Esophagus squamous epithelium (tissue), 5 donors: Measurements from ENCODE around the gene RNF10. TPM values are rescaled to one million over a fixed set of nuclear protein-coding genes. Genes with fewer than 3 reads are reported as not detected.

Experiments used
- DNase-seq: peaks from one replicate; lab custom pipeline; 2025; lab: John Stamatoyannopoulos, UW
- H3K27ac ChIP-seq, 4 donors: fragments of 200-600 bp; sonication (generic); one replicate each; pipeline ENCODE4 v1.5.1; 2016 to 2019; ENCODE audit warnings: mild to moderate bottlenecking in 1 of 4
- H3K27me3 ChIP-seq, 4 donors: fragments of 200-600 bp; sonication (generic); 1 replicate in 3 of 4; 2 replicates in 1 of 4; pipeline versions ENCODE4 v1.5.1 to v1.6.0; 2017 to 2021; ENCODE audit warnings: antibody characterized with exemption in 1 of 4
- H3K36me3 ChIP-seq, 3 donors: fragments of 200-600 bp; sonication (generic); one replicate each; pipeline ENCODE4 v1.5.1; 2016 to 2019
- H3K4me1 ChIP-seq, 3 donors: fragments of 200-600 bp; sonication (generic); one replicate each; pipeline ENCODE4 v1.5.1; 2017 to 2019
- H3K4me3 ChIP-seq, 4 donors: fragments of 200-600 bp; sonication (generic); 1 replicate in 3 of 4; 2 replicates in 1 of 4; pipeline ENCODE4 v1.5.1; 2016 to 2019; ENCODE audit warnings: mild to moderate bottlenecking in 2 of 4, moderate library complexity in 1 of 4
- H3K9me3 ChIP-seq, 3 donors: fragments of 200-600 bp; sonication (generic); one replicate each; pipeline ENCODE4 v1.5.1; 2016 to 2019
- CTCF ChIP-seq, 6 experiments: fragments of 450-650 bp in 4 of 6; fragments of 200-600 bp in 2 of 6; sonication (generic) in 2 of 6; IDR thresholded peaks; one replicate each; pipeline ENCODE4 v1.5.1; 2016 to 2019; ENCODE audit warnings: antibody characterized with exemption in 6 of 6, mild to moderate bottlenecking in 4 of 6, moderate library complexity in 4 of 6
- POLR2A ChIP-seq, 4 donors: fragments of 450-650 bp; IDR thresholded peaks; one replicate each; pipeline ENCODE4 v1.6.1; 2017; ENCODE audit warnings: antibody characterized with exemption in 4 of 4, mild to moderate bottlenecking in 4 of 4, moderate library complexity in 3 of 4
- WGBS, 2 donors: methylation state at CpG; one replicate each; pipeline ENCODE4 v1.1.5; 2018; 5-methylcytosine and 5-hydroxymethylcytosine counted together
- intact Hi-C: fragments of 100-400 bp; cut with DNase I; formaldehyde crosslinking; loops from one replicate; pipeline ENCODE4 v1.15.0; 2022
- total RNA-seq, 4 donors: library from RNA; depleted of rRNA; stranded (reverse); fragments of >200 nt; gene quantifications; one replicate each; pipeline ENCODE4 v1.1.0, GENCODE V29; 2016
- donor health status: DM: yes; HTN: yes; CAD: no.

Gene RNF10
- total RNA-seq, 4 donors from 2014 or later: 93.9 to 163 (median 120) TPM

- intact Hi-C loops: no loop called here
- H3K4me1 ChIP-seq: peaks cover 0 to 18% (median 7%) of the 10 kb centered on the region in 3 donors
- H3K9me3 ChIP-seq: no peaks in the 10 kb centered on the region
- no peak overlapping the region for H3K27ac ChIP-seq
- H3K4me3 ChIP-seq: no peak overlapping the region
- DNase-seq: no peak
- H3K36me3 ChIP-seq: peaks cover 0 to 18% (median 5%) of the 10 kb centered on the region in 3 donors
- H3K27me3 ChIP-seq: no peaks in the 10 kb centered on the region
- 93 to 94% methylated on average over 4 to 5 of the region's 5 CpGs for WGBS, 2 donors
- TF ChIP-seq POLR2A (IDR thresholded peaks at IDR 0.05): no peak
- no peak for TF ChIP-seq CTCF (IDR thresholded peaks at IDR 0.05)
These were observed 43.8 kb upstream of the RNF10 start for GRCh38 chr12:120490325-120490724.

- Histone ChIP-seq H3K4me3 (no peak overlapping the region), H3K27me3 (no peaks in the 10 kb centered on the region), H3K4me1 (peaks cover 0 to 20% (median 7%) of the 10 kb centered on the region in 3 donors), H3K36me3 (peaks cover 0 to 18% (median 5%) of the 10 kb centered on the region in 3 donors), H3K27ac (no peak overlapping the region), H3K9me3 (no peaks in the 10 kb centered on the region)
- no peak for TF ChIP-seq CTCF (IDR thresholded peaks at IDR 0.05)
- no peak for TF ChIP-seq POLR2A (IDR thresholded peaks at IDR 0.05)
- intact Hi-C loops: no loop called here
- no peak for DNase-seq
- 86 to 100% methylated on average over 1 to 2 of the region's 2 CpGs for WGBS, 2 donors
These were observed 43.2 kb upstream of the RNF10 start for GRCh38 chr12:120490833-120491512.

GRCh38 chr12:120495186-120495730 is 38.9 kb upstream of the RNF10 start:
- no peaks in the 10 kb centered on the region for H3K9me3 ChIP-seq
- DNase-seq: no peak
- peaks cover 8 to 36% (median 22%) of the 10 kb centered on the region in 3 donors for H3K4me1 ChIP-seq
- intact Hi-C loops: no loop called here
- H3K36me3 ChIP-seq: peaks cover 5 to 43% (median 10%) of the 10 kb centered on the region in 3 donors
- H3K27ac ChIP-seq: peak overlapping the region; percentile 89 to 95 (median 94)
- H3K4me3 ChIP-seq: peak overlapping the region; percentile 82 to 99 (median 90)
- H3K27me3 ChIP-seq: no peaks in the 10 kb centered on the region
- TF ChIP-seq POLR2A (IDR thresholded peaks at IDR 0.05) (no peak), CTCF (IDR thresholded peaks at IDR 0.05) (no peak)
- WGBS, 2 donors: 9 to 21% methylated on average over 7 to 13 of the region's 17 CpGs

DNA sequence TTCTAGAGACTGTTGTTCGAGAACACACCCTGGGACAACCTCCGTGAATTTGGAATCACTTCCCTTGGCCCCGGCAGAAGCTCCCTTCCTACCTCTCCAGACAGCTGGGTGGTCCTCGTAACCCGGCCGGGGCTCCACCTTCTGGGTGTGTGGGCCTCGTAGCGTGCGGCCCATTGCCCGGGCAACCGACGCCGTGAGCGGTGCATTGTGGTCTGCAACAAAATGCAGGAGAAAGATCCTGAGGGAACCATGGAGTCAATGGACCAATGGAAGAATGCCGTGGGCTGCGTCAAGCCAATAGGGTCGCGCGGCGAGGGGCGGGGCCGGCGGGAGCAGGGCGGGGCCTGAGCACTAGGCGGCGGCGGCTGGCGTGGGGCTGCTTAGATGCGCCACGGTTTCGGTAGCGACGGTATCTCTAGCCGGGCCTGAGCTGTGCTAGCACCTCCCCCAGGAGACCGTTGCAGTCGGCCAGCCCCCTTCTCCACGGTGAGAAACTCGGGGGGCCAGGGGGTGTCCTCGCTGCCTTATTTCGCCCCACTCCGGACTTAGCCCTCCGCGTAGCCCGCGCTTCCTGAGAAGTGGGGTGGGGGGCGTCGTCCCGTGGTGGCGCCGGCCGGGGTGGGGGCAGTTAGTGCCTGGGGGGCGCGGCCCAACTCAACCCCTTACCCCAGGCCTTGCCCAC is 38.3 kb upstream of the RNF10 start, which contains the start of gene DYNLL1:
DYNLL1 (plus strand) TSS at position 383 of the 682 bp plus-strand sequence. CDS start 309 bp downstream, outside the sequence.
- Histone ChIP-seq H3K27ac (peak within 1 kb of the TSS; percentile 89 to 95 (median 94)), H3K36me3 (peaks cover 4 to 41% (median 10%) of the 10 kb centered on the region in 3 donors), H3K27me3 (no peaks in the 10 kb centered on the region), H3K4me3 (peak within 1 kb of the TSS; percentile 82 to 99 (median 90)), H3K4me1 (peaks cover 8 to 36% (median 22%) of the 10 kb centered on the region in 3 donors), H3K9me3 (no peaks in the 10 kb centered on the region)
- DNase-seq: peak; percentile 71
- intact Hi-C loops: no loop called here
- 0 to 2% methylated on average over 1 to 17 of the region's 53 CpGs for WGBS, 2 donors
- TF ChIP-seq POLR2A (IDR thresholded peaks at IDR 0.05) (peak in 2 of 4 donors; percentile 83 to 89), CTCF (IDR thresholded peaks at IDR 0.05) (peak in 4 of 6 experiments; percentile 18 to 36 (median 26))
